HG03175 (cell line): ENCODE results near the gene MRPL20.

Experiments
- ATAC-seq: cut with Tn5 transposase; IDR thresholded peaks from one replicate; pipeline ENCODE4 v1.9.1; 2021; ENCODE audit warnings: mild to moderate bottlenecking, moderate library complexity; ENCODE audit not compliant: unreplicated experiment

The MRPL20 gene

GRCh38 chr1:1366699-1367066, 40.4 kb downstream of the MRPL20 start:
- ATAC-seq, result no peak

- no peak for ATAC-seq
These were observed 41.0 kb downstream of the MRPL20 start for GRCh38 chr1:1365875-1366698.

GRCh38 chr1:1364266-1364665, 42.8 kb downstream of the MRPL20 start:
- no peak for ATAC-seq

- ATAC-seq, result no peak
These were observed 45.1 kb downstream of the MRPL20 start for GRCh38 chr1:1361982-1362423.

GRCh38 chr1:1361233-1361981, 45.7 kb downstream of the MRPL20 start:
- ATAC-seq, result no peak

GRCh38 chr1:1360506-1361169, 46.5 kb downstream of the MRPL20 start:
- no peak for ATAC-seq

- no peak for ATAC-seq
These were observed 47.2 kb downstream of the MRPL20 start for GRCh38 chr1:1359664-1360468.

- no peak for ATAC-seq
These were observed 47.8 kb downstream of the MRPL20 start for GRCh38 chr1:1359308-1359663.

- ATAC-seq, result no peak
These were observed 48.4 kb downstream of the MRPL20 start, which contains the start of gene MXRA8 for GRCh38 chr1:1358433-1359271. MXRA8 (minus strand) TSS chr1:1358555; CDS start chr1:1358504, 51 bp downstream.

GRCh38 chr1:1357871-1358432, 49.1 kb downstream of the MRPL20 start:
- ATAC-seq, result no peak

GRCh38 chr1:1356796-1357401, 50.2 kb downstream of the MRPL20 start:
- no peak for ATAC-seq

- ATAC-seq, result no peak
These were observed 50.8 kb downstream of the MRPL20 start for GRCh38 chr1:1356166-1356795.

GRCh38 chr1:1355416-1355815, 51.7 kb downstream of the MRPL20 start:
- no peak for ATAC-seq

GRCh38 chr1:1354271-1355247, 52.5 kb downstream of the MRPL20 start:
- no peak for ATAC-seq

GRCh38 chr1:1353389-1354151, 53.5 kb downstream of the MRPL20 start:
- no peak for ATAC-seq

GRCh38 chr1:1352786-1353388, 54.2 kb downstream of the MRPL20 start:
- ATAC-seq, result no peak
